Renal cortical epithelial cell (primary cell): Measurements from ENCODE around the gene CACNA1B. TPM values are rescaled to one million over a fixed set of nuclear protein-coding genes. Genes with fewer than 3 reads are reported as not detected.
"Not testable (repeated sequence)": the region's sequence is repeated elsewhere in the genome, so short reads cannot be mapped to it uniquely, and the experiment has no call there.

Source experiments
- DNase-seq: peaks from one replicate; pipeline ENCODE4 v3.0.0-alpha.2; 2011; ENCODE audit warnings: low read depth
- total RNA-seq: library from RNA; depleted of rRNA; stranded (reverse); fragments of >200 nt; gene quantifications from 2 replicates; pipeline ENCODE4 v1.2.3, GENCODE V29; 2014

The CACNA1B gene
- total RNA-seq, 1 donor from 2014 or later = 0.05 TPM

DNA sequence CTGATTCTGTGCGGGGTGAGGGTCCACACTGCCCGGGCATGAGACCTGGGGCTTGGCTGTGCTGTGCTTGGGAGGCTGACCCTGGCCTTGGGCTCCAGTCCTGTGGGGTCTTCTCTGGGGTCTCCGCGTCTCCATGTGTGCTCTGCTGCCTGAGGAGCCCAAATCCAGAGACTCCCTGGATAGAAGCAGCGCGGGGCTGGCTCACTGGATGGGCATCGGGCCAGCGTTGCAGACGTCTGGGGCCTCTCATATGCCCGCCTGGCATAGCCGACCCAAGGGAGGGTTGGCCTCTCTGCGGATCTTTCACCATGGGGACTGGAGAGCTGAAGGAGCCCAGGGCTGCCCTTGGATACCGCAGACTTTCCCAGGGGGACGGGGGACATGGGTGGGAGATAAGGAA, 12.4 kb downstream of the CACNA1B start:
- DNase-seq = not testable (repeated sequence)

DNA sequence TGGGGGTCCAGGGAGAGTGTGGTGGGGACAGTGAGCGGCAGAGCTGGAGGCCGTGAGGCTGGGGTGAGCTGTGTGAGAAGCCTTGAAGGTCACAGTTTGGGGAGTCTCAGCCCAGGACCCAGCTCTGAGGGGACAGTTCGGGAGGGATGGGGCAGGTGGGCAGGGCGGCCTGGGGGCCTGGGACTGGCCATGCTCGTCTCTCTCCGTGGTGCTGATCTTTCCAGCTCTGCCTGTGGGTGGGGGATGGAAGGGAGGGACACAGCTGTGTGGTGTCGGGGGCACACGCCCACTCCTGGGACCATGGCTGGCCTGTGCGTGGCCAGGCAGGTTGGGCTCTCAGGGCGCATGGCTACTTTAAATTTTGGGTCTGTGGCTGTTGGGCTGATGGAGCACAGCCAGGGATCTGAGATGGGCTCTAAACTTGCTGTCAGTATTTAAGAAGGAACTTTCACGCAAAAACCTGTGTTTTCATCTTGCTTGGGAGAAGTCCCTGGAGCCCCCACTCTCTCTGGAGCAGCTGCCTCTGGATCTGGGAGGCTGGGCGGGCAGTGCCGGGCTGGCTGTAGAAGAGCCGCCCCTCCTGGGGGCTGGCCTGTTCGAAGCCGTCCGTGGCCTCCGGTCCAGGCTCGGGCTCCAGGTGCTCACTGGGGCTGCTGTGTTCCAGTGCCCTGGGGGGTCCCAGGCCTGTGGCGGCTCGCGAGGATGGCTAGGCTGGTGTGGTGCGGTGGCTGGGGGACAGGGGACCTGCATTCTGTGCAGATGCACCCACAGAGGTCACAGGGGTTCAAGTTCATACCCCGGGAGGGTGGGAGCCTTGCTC, 13.4 kb downstream of the CACNA1B start:
- DNase-seq = not testable (repeated sequence)

DNA sequence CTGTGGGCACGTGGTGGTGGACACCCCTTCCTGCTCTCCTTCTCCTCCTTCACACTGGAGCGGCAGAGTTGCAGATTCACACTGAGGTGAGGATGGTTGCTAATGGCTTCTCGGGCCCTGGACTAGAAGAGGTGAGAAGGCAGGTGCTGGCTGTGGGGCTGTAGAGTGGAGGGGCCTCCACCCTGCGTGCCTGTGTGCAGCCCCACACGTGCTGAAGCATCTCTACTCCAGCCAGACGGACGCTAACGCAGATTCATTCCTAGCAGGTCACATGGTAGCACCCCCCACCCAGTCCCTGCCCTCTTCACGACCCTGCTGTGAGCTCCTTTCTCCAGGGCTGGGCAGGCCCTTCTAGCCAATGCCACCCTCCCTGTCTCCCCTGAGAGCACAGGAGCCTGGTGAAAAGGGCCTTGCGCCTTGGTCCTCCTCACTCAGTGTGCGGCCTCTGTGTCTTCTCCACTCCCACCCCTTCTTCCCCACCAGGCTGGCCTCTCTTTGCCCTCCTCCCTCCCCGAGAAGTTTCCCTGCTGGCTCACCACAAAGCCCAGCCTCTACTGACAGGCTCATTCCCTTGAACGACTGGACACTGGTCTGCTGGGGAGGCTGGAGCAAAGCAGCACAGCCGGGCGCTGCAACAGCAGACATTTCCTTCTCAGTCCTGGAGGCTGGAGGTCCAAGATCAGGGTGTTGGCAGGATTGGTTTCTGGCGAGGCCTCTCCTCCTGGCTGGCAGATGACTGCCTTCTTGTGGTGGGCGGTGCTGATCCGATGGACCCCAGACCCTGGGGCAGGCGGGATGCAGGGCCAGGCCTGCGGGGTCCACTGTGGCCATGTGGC, 14.2 kb downstream of the CACNA1B start:
- no peak for DNase-seq

DNA sequence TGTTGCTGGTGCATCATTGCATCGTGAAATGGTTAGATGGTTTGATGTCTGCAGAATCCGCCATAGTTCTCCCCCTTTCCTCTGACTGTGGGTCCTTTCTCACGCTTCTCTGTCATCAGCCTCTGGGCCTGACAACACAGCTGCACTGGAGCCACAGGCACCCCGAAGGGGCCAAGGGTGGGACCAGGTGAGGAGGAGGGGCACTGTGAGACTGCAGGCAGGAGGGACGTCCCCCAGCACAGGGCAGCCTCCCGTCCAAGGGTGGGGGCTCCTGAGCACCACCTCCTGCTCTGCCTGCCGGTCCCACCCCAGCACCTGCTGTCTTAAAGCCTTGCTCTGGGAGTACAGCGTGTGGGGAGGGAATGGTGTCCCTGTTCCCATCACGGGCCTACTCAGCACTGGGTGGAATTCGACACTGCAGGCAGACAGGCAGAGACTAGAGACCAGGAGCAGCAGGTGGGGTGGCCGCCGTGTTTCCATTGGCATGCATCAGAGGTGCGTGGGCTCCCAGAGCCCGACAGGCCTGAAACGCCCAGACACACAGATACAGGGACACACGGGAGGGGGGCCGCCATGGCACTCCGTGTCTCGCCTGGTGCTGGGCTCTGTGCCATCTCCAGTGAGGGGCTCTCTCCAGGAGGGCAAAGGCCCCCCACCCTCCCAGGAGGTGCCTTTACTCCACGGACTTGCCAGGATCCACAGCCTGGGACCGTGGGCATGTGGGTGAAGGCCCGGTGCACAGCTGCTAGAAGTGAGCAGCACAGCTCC, 15.0 kb downstream of the CACNA1B start:
- DNase-seq = no peak

DNA sequence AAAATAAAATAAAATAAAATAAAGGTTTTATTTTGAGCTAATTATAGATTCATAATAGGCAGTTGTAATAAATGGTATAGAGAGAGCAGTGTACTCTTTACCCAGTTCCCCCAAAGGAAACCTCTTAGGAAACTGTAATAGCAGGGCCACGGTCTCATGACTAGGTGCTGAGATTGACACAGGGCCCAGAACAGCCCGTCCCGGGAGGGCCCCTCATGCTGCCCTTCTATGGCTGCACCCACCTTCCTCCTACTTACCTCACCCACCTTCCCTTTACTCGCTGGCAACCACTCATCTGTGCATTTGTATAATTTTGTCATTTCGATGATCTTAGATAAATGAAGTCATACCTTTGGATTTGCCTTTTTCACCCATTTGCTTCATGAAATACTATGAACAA, 16.1 kb downstream of the CACNA1B start:
- DNase-seq = no peak

DNA sequence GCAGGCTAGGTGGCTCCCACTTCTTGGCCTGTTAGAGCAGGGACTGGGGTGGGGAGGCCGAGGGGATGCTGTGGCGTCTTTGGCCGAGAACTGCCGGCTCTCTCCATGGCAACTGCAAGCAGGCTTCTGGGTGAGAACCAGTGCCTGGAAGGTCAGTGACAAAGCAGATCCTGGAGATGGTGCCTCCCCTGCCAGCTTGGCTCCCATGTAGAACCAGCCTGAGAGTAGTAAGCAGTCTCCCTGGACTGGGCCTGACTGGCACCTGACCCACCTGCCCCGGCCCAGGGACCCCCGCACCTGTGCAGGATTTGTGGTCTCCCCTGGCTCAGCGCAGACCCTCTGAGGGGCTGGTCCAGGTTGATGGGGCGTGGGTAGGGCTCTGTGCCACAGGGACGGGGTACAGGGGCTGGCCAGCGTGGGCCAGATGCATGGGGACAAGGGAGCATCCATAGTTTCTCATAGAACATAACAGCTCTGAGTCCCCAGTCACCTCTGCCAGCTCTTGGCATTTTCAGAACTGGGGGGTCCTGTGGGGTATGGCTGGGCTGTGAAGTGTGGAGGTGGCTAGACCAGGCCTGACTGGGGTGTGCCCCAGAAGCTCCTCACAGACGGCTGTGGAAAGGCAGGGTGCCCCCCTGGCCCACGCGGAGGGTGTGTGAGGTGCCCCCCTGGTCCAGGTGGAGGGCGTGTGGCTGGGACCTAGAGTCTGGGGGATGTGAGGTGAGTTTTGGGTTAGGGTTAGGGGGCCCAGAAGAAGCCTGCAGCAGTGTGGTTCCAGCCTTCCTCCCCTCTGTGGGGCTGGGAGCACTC, 22.2 kb downstream of the CACNA1B start:
- DNase-seq = no peak

DNA sequence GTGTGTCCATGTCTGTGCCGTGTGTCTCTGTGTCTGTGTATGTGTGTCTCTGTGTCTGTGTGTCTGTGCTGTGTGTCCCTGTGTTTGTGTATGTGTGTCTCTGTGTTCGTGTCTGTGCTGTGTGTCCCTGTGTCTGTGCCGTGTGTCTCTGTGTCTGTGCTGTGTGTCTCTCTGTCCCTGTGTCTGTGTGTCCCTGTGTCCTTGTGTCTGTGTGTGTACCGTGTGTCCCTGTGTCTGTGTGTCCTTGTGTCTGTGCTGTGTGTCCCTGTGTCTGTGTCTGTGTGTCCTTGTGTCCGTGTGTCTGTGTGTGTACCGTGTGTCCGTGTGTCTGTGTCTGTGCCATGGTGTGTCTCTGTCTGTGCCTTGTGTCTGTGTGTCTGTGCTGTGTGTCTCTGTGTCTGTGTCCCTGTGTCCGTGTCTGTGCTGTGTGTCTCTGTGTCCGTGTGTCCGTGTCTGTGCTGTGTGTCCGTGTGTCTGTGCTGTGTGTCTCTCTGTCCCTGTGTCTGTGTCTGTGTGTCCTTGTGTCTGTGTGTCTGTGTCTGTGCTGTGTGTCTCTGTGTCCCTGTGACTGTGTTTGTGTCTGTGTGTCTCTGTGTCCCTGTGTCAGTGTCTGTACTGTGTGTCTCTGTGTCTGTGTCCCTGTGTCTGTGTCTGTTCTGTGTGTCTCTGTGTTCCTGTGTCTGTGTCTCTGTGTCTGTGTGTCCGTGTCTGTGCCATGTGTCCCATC, 23.2 kb downstream of the CACNA1B start:
- no peak for DNase-seq

DNA sequence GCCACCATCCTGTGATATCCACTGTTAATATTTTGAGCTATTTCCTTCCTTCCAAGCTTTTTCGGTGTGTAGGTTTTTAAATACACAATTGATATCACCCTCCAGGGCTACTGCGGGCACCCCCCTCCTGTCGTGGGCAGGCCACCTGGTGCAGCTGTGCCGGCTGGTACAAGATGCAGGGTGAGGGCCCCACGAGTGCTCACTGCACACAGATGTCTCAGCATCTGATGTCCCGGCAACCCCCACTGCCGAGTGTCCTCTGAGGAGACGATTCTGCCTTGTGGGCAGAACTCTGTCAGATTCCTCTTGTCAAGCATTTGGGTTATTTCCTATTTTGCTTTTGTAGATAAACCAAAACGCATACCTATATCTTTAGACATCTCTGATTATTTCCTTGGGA, 25.1 kb downstream of the CACNA1B start:
- no peak for DNase-seq

DNA sequence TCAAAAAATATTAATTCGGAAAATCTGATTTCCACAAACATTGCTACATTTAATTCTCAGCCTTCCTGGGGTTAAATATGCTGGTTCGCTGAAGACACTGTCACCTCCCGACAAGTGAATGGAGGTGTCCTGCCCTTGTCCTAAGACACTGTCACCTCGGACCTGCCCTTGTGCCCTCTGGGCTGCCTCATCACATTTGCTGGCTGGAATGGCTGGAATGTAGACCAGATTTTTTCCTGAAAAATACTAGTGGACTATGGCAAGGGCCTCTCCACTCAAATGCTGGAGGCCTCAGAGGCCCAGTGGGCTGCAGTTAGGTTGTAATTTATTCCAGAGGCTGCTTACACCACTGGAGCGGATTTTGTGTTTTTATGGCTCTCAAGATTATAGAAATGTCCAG, 28.2 kb downstream of the CACNA1B start:
- DNase-seq = no peak

DNA sequence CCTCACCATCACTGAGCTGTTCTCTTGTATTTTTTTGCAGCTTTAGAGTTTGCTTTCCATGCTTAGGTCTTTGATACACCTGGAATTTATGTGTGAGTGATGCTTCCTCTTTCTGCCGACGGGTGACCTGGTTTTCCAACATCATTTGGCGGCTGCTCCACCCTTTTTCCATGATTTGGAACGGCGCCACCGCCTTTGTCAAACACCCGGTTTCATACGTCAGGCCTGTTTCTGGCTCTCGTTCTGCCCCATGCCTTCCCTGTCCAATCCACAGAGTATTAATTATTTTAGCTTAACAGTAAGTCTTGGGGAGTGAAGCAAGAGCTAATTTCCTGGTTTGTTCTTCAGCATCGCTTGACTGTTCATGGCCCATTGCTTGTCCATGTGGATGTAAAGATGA, 30.2 kb downstream of the CACNA1B start:
- DNase-seq = no peak

DNA sequence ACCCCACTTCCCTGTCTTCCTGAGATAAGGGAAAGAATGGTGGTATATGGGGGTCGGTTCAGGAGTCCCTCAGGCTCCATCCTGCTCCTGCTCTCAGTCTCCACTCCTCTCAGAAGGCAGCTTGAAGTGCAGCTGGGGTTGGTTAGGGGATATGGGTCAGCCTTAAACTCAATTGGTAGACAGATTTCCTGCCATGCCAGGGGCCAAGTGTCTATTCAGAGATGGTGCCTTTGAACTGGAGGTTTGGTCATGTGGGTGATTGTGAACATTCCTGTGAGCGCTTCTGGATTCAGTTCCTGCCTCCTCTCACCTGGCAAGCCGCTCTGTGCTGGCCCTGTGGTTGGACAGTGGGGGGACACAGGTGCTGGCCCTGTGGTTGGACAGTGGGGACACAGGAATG, 35.1 kb downstream of the CACNA1B start:
- DNase-seq = no peak

DNA sequence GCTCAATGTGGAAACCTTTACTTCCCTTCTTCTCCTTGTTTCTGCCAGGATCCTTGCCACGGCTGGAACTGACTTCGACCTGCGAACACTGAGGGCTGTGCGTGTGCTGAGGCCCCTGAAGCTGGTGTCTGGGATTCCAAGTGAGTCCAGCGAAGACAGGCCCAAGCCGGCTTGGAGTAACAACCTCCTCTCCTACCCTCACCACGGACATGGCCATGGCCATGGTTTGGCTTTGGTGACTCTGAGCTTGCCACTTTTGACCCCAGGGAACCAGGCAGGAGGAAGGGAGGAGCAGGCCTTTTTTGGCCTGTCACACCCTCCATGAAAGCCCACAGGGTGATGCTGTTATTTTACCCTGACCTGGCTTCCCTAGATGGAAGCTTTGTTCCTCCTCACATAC, 35.5 kb downstream of the CACNA1B start:
- DNase-seq = no peak

DNA sequence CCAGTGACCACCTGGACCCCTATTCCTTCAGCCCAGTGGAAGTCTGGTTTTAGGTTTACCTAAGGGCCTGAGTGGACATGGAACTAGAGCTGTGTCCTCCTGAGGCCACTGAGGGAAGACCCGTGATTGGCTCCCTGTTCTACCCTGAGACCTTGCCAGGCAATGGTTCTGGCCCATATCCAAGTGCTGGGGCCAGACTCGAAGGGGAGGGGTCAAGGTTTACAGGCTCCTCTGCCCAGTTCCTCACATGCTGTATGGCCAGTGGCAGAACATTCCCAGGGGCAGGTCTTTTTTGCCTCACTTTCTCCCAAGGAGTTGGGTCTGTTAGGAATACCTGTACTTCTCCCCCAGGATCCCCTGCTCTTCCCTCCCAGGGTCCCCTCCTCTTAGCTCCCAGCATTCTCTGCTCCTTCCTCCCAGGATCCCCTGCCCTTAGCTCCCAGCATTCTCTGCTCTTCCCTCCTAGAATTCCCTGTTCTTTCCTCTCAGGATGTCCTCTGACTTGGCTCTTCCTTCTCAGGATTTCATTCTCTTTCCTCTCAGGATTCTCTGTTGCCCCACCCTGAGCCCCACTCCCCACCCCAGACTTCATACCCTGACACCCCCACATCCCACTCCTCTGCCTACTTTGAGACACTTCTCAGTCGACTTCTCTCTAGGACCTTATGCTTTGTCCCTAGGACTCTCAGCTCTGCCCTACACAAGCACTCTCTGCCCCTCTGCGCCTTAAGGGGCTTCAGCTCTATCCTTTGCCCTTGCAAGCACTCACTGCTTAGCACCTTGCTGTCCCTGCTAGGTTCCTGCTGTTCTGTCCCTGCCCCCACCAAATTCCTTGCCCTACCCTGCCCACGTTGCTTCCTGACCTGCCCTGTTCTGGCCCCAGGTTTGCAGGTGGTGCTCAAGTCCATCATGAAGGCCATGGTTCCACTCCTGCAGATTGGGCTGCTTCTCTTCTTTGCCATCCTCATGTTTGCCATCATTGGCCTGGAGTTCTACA, 36.5 kb downstream of the CACNA1B start:
- no peak for DNase-seq

DNA sequence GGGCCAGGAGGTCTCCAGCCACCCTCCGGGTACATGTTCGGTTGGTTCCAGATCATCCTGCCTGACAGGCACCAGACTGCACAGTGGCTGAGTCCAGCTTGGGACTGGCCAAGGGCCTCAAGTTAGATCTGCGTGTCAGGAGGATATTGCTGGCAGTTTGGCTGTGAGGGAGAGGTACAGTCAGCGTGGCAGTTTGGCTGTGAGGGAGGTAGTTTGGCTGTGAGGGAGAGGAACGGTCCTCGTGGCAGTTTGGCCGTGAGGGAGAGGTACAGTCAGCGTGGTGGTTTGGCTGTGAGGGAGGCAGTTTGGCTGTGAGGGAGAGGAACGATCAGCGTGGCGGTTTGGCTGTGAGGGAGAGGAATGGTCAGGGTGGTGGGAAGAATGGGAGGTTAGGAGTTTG, 39.0 kb downstream of the CACNA1B start:
- DNase-seq = no peak

DNA sequence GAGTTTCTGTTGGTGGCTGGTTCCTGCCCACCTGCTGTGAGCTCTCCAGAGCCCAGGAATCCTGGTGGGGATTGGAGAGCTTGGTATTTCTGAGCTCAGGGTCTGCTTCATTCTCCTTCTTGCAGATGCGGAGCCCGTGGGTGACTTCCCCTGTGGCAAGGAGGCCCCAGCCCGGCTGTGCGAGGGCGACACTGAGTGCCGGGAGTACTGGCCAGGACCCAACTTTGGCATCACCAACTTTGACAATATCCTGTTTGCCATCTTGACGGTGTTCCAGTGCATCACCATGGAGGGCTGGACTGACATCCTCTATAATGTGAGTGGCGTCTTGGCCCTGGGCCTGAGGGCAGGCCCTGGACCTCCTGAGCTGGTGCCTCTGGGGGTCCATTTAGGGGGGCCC, 39.5 kb downstream of the CACNA1B start:
- DNase-seq = no peak

DNA sequence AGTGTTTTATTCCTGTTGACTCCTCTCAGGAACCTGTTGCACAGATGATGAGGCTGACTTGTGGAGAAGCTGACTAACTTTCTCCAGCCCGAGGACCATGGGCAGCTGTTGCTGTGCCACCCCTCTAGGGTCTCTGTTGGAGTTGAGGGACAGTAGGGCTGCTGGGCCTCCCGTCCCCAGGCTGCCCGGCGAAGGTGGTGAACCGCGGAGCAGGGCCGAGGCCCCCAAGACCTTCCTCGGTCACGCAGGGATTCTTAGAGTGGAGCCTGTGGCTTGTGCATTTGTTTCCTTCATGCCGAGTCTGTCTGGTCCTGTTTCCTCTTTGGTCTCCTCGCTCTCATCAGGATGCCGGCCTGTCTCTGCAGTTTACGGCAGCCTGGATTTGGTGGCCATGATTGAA, 40.2 kb downstream of the CACNA1B start:
- no peak for DNase-seq

DNA sequence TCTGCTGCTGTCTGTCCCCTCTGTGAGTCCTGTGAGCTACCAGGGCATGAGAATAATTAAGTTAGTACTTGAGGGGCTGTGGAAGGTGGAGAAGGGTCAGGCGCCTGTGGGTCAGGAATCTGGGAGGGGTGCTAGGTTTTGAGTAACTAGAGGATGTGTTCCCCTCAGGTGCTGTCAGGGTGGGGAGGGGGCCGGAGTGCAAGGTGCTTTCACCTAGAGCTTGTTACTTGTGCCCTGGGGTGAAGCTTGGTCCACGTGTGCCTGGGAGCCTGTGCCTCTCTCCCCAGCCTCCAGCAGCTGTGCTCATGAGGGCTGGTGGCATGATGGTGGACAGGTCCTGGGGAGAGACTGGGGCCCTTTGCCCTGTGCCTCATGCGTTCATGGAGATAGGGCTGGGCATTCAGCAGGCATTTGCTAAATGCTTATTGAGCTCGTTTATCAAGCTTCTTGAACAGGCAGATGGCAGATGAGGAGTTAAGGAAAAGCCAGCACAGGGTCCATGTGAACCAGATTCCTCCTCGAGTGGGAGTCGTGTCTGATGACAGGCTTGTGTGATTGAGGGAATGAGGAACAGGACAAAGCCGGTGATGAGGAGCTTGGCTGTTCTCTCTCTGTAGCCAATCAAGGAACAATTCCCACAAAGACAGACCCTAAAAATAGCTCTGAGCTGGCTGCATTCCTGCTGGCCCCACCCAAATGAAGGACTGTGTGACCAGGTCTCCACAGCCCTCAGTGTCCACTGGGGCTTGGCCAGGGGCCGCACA, 40.9 kb downstream of the CACNA1B start:
- no peak for DNase-seq

DNA sequence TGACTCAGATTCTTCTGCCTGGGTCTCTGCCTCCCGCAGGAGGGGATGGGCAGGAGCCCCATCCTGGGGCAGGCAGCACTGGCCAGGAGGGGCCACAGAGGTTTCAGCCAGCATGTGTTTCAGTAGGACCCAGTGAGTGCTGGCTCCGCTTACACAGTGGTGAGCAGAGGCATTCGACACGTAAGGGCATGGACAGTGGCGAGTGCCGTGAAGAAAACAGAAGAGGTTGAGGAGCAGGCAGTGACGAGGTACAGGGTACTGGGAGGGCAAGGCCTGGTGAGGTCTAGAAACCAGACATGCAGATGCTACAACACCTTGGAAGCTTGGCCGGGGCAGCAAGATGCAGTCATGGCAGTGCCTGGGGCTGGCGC, 41.5 kb downstream of the CACNA1B start:
- DNase-seq = no peak

DNA sequence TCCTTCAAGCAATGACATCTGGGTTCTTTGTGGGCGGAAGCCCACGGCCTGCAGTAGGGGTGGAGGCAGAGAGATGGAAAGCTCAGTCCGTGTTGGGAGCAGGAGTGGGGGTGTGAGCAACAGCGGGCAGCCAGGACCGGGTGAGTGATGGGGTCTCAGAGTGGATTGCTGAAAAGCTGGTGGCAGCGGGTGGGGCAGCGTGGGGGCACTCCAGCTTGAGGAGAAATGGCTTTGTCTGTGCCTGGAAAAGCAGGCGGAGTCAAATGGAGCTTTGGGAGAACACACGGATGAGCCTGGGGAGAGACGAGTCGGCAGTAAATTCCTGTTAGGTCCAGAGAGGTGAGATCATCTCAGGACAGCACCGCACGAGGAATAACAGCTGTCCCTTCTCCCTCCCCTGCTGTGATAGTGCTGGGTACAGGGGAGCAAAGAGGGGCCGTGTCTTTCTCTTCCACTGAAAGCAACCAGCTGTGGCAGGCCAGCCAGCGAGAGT, 42.1 kb downstream of the CACNA1B start:
- no peak for DNase-seq
